Activated CD8-positive, alpha-beta T cell treated with anti-CD3 and anti-CD28 coated beads, Interleukin-2, amount 10 ng/mL, durations not matched to agents 7 days and 5 days (primary cell): ENCODE measurements around the gene RPL32. TPM values are rescaled to one million over a fixed set of nuclear protein-coding genes. Genes with fewer than 3 reads are reported as not detected.
"Not testable (repeated sequence)": the region's sequence is repeated elsewhere in the genome, so short reads cannot be mapped to it uniquely, and the experiment has no call there.

Source experiments
- ATAC-seq: fragments of 150-1000 bp; cut with Tn5 transposase; one replicate; pipeline ENCODE4 v1.10.0; 2021; ENCODE audit warnings: moderate library complexity
- CTCF ChIA-PET: fragments of 350-600 bp; sonication (Branson Sonifier 250); formaldehyde crosslinking; loops from one replicate; lab custom pipeline; 2021; ENCODE audit warnings: antibody characterized with exemption; lab: Charles Lee
- POLR2A ChIA-PET: fragments of 350-600 bp; sonication (Branson Sonifier 250); formaldehyde crosslinking; loops from one replicate; lab custom pipeline; 2021; ENCODE audit warnings: antibody characterized with exemption; lab: Charles Lee
- DNase-seq: peaks from one replicate; pipeline ENCODE4 v3.0.0-alpha.2; 2020
- H3K27ac Mint-ChIP-seq: one replicate; pipeline ENCODE4 v1.8.0; 2021; ENCODE audit warnings: mild to moderate bottlenecking, mixed read lengths
- H3K27me3 Mint-ChIP-seq: one replicate; pipeline ENCODE4 v1.8.0; 2021; ENCODE audit warnings: low read depth, mixed read lengths
- H3K36me3 Mint-ChIP-seq: one replicate; pipeline ENCODE4 v1.8.0; 2021; ENCODE audit warnings: low read depth, mixed read lengths
- H3K4me1 Mint-ChIP-seq: one replicate; pipeline ENCODE4 v1.8.0; 2021; ENCODE audit warnings: low read depth, mixed read lengths
- H3K4me3 Mint-ChIP-seq: one replicate; pipeline ENCODE4 v1.8.0; 2021; ENCODE audit warnings: mild to moderate bottlenecking, mixed read lengths
- H3K9me3 Mint-ChIP-seq: one replicate; pipeline ENCODE4 v1.8.0; 2022; ENCODE audit warnings: mixed read lengths; ENCODE audit not compliant: insufficient read depth
- total RNA-seq, 2 experiments: library from RNA; stranded (reverse); gene quantifications; one replicate each; pipeline ENCODE4 v1.2.3, GENCODE V29; 2021

RPL32 gene
- total RNA-seq, 2 experiments from 2014 or later, result 1,764 to 1,890 TPM

DNA sequence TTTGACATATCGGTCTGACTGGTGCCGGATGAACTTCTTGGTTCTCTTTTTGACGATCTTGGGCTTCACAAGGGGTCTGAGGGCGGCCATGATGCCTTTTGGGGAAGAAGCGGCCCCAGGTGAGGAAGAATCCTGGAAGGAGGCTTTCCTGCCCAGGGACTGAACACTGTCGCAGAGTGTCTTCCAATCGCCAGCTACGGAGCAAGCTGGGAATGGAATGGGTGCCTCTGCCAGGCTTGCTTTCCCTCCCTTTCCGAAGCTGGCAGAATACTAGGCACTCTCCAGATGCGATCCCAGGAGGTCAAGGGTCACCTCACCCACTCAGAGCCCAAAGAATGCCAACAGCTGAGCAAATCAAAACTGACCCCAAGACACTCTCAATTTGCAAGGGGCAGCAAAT is 1.2 kb downstream of the RPL32 start:
- ATAC-seq, DNase-seq, H3K27me3 Mint-ChIP-seq, H3K9me3 Mint-ChIP-seq: not testable (repeated sequence)
- peak overlapping the region; percentile 99 for H3K27ac Mint-ChIP-seq
- peaks cover 58% of the 10 kb centered on the region for H3K36me3 Mint-ChIP-seq
- peak overlapping the region; percentile 96 for H3K4me3 Mint-ChIP-seq
- ChIA-PET CTCF (interaction anchor here (1.0 to 3.1 kb wide), 5 partner anchors 18 to 133 kb away, joined by 3 to 22 read pairs (median 6); no protein-coding TSS in a partner anchor), POLR2A (interaction anchor here (0.6 to 2.0 kb wide), 6 partner anchors 8 to 588 kb away, joined by 3 to 16 read pairs (median 4); no protein-coding TSS in a partner anchor)
- H3K4me1 Mint-ChIP-seq, result peaks cover 55% of the 10 kb centered on the region

DNA sequence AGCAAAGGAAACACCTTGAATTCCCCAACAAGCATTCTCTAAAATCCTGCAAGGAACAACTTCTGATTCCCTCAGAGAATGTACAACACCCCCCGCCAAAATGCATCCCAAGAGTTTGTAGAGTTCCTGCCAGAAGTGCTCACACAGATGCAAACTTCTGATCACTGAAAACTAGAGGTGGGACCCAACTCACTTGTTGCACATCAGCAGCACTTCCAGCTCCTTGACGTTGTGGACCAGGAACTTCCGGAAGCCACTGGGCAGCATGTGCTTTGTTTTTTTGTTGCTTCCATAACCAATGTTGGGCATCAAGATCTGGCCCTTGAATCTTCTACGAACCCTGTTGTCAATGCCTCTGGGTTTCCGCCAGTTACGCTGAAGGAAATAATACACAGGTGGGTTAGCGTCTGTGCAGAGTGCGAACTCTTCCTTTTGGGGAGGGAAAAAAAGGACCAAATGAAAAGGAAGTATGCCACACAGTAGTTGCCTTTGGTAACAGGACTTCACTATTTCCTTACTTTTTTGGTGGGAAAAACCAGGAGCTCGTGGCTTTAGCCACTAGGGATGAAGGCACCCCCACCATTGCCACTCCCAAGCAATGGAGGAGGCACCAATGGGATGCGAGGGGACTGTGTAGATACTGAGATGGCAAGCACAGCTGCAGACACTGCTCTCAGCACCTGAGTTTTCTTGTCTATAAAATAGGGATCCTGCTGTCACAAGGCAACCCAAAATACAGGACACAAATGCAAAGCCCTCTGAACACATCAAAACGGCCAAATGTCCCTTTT is 2.0 kb downstream of the RPL32 start:
- ATAC-seq (no peak), DNase-seq (no peak)
- ChIA-PET POLR2A (no interaction called here), CTCF (no interaction called here)
- Mint-ChIP-seq H3K27me3 (no peaks in the 10 kb centered on the region), H3K27ac (peak overlapping the region; percentile 99), H3K36me3 (peaks cover 63% of the 10 kb centered on the region), H3K4me3 (peak overlapping the region; percentile 96), H3K4me1 (peaks cover 55% of the 10 kb centered on the region), H3K9me3 (no peaks in the 10 kb centered on the region)

GRCh38 chr3:12838179-12838965 is 3.0 kb downstream of the RPL32 start:
- no peak for ATAC-seq
- Mint-ChIP-seq H3K4me1 (peaks cover 55% of the 10 kb centered on the region), H3K27ac (peak overlapping the region; percentile 26), H3K36me3 (peaks cover 73% of the 10 kb centered on the region), H3K4me3 (peak overlapping the region; percentile 96), H3K27me3 (no peaks in the 10 kb centered on the region), H3K9me3 (no peaks in the 10 kb centered on the region)
- POLR2A ChIA-PET, result no interaction called here
- no peak for DNase-seq
- CTCF ChIA-PET, result interaction anchor here (3.4 kb wide), 1 partner anchor 28 kb away, joined by 14 read pairs; no protein-coding TSS in a partner anchor

DNA sequence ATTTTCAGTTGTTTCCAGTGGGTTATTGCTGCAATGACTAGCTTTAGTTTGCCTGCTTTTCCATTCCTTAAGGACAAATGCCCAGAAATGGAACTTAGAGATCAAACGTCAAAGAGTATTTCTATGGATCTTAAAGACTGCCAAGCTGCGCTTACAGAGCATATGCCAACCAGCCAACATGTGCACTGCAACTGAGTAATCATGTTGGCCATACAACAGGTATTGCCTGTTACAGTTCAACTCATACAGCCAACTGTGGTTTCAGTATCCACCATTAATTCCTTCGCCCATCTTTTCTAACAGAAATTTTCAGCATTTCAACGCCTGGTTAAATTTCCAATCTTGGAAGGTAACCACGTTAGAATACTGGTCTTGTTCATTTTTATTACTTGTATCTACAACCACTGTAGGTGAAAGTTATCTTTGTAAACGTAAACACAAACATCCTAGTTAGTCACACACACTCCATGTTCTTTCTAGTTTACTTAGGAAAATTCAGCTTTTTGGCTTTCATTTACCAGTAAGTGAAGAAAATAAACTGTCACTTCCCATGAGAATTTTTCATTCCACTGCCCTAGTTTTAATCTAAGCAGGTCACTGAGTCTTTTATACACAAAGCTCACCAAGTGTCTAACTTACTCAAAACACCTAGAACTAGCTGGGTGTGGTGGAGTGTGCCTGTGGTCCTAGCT is 3.9 kb downstream of the RPL32 start:
- H3K36me3 Mint-ChIP-seq, result peaks cover 81% of the 10 kb centered on the region
- no peaks in the 10 kb centered on the region for H3K9me3 Mint-ChIP-seq
- H3K4me3 Mint-ChIP-seq, result peak overlapping the region; percentile 96
- ATAC-seq (no peak), DNase-seq (no peak)
- H3K4me1 Mint-ChIP-seq, result peaks cover 55% of the 10 kb centered on the region
- POLR2A ChIA-PET, result interaction anchor here (0.5 kb wide), 1 partner anchor 9 kb away, joined by 3 read pairs; no protein-coding TSS in a partner anchor
- no peaks in the 10 kb centered on the region for H3K27me3 Mint-ChIP-seq
- H3K27ac Mint-ChIP-seq, result peak overlapping the region; percentile 64
- CTCF ChIA-PET, result interaction anchor here (1.1 to 3.4 kb wide), 2 partner anchors 28 to 54 kb away, joined by 6 to 14 read pairs; no protein-coding TSS in a partner anchor

- ChIA-PET POLR2A (interaction anchor here (0.6 kb wide), 1 partner anchor 1186 kb away, joined by 6 read pairs; no protein-coding TSS in a partner anchor), CTCF (interaction anchor here (1.1 to 3.4 kb wide), 2 partner anchors 25 to 33 kb away, joined by 3 to 14 read pairs; no protein-coding TSS in a partner anchor)
- Mint-ChIP-seq H3K9me3 (no peaks in the 10 kb centered on the region), H3K36me3 (peaks cover 86% of the 10 kb centered on the region), H3K4me1 (peaks cover 43% of the 10 kb centered on the region), H3K4me3 (no peak overlapping the region), H3K27ac (no peak overlapping the region), H3K27me3 (no peaks in the 10 kb centered on the region)
- no peak for DNase-seq
- no peak for ATAC-seq
These were observed 6.2 kb downstream of the RPL32 start for GRCh38 chr3:12835052-12835665.

DNA sequence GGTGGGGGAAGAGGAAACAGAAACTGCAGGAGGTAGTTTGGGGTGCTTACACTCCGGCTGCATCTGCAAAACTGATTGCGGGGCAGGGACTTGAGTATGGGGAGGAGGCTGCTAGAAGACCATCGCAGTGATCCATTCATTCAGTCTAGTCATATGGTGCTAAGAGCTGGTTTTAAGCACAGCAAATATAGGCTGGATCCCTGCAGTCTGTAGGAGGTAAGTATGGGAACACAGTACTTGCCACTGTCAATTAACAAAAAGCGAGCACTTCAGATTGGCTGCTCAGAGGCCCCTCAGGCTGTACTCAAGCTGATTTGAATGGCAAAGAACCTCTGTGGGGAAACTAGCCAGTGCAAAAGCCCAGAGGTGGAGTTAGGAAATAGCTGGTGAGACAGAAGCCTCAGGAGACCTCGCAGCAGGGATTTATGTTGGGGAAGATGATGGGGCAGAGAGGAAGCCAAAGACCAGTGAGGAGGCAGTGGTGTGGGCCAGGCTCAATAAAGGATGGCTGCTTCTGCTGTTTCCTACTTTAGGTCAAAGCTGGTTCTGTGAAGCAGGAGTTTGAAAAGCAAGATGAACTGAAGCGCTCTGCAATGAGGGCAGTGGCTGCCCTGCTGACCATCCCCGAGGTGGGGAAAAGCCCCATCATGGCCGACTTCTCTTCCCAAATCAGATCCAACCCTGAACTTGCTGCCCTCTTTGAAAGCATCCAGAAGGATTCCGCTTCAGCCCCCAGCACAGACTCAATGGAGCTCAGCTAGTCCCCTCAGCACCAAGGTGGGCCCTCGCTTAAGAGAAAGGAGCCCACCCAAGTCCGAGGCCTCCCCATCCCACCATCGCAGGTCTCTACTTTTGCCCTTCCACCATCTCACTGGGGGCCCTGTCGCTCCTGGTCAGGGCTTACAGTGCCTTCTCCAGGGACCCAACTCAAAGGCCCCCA is 7.9 kb downstream of the RPL32 start:
- CTCF ChIA-PET, result interaction anchor here (0.9 to 3.1 kb wide), 4 partner anchors 8 to 46 kb away, joined by 3 to 13 read pairs (median 6); partner anchors contain the start of gene RPL32
- ATAC-seq (no peak), DNase-seq (no peak)
- Mint-ChIP-seq H3K4me1 (peaks cover 27% of the 10 kb centered on the region), H3K9me3 (no peaks in the 10 kb centered on the region), H3K27me3 (no peaks in the 10 kb centered on the region), H3K4me3 (no peak overlapping the region), H3K27ac (peak overlapping the region; percentile 52), H3K36me3 (peaks cover 70% of the 10 kb centered on the region)
- POLR2A ChIA-PET, result interaction anchor here (2.5 kb wide), 1 partner anchor 8 kb away, joined by 16 read pairs; the partner anchor contains the start of gene RPL32

DNA sequence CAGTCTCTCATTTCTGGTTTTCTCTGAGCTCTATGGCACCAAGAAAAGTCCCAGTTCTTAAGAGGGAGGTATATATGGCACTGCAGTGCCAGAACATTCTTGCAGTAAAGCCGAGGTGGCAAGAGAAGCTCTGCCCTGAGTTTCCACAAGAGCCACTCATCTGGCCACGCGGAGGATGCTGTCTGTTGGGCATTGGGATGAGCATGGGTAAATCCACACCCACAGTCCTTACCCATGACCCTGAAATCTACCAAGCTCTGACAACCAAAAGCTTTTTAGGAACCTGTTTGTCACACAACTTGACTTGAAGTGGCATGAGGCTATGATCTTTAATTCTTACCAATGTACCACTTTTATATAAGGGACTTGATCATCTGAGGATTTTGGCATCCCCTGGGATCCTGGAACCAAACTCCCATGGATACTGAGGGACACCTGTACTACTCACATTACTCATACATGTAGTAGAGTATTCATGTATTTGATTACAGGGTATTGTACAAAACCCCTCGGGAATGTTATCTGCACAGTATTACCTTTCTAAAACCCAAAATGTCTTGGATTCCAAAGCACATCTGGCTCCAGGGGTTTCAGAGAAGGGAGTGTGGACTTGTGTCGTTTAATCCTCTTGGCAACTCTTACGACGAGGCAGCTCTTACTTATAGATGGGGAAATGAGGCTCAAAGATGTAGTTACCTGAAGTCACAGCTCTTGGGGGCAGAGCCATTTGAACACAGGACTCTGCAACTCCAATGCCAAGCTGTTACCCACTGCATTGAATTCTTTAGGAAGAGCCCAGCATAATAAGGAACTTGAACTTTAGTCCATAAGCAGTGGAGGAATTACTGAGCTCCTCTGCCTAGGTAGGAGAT is 8.8 kb downstream of the RPL32 start:
- H3K27ac Mint-ChIP-seq, result peak overlapping the region; percentile 16
- ATAC-seq (no peak), DNase-seq (no peak)
- CTCF ChIA-PET, result interaction anchor here (0.9 to 3.1 kb wide), 4 partner anchors 9 to 45 kb away, joined by 3 to 13 read pairs (median 6); partner anchors contain the start of gene RPL32
- no peaks in the 10 kb centered on the region for H3K27me3 Mint-ChIP-seq
- POLR2A ChIA-PET, result interaction anchor here (2.5 kb wide), 1 partner anchor 9 kb away, joined by 16 read pairs; the partner anchor contains the start of gene RPL32
- no peak overlapping the region for H3K4me3 Mint-ChIP-seq
- peaks cover 62% of the 10 kb centered on the region for H3K36me3 Mint-ChIP-seq
- peaks cover 18% of the 10 kb centered on the region for H3K4me1 Mint-ChIP-seq
- H3K9me3 Mint-ChIP-seq, result no peaks in the 10 kb centered on the region

DNA sequence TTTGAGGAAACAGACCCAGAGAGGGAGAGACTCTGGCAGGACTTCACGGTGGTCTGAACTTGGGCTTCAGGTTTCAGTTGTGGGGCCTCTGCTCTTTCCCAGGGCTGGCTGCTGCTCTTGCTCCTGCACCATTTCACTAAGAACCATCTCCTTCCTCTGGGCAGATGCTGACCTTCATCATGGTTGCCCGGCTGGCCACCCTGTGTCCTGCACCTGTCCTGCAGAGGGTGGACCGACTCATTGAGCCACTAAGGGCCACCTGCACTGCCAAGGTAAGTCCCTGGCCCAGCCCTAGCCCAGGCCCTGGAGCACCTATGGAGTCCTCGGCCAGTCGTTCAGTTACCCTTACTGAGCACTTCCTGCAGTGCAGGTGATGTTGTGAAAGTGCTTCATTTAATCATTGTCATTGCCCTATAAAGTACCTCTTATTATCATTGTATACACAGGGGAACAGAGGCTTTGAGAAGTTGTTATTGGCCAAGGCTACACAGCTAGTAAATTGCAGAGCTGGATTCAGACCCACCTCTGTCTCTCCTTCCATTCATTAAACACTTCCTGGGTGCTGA is 10.0 kb downstream of the RPL32 start:
- Mint-ChIP-seq H3K27me3 (no peaks in the 10 kb centered on the region), H3K36me3 (peaks cover 50% of the 10 kb centered on the region), H3K4me3 (no peak overlapping the region), H3K9me3 (no peaks in the 10 kb centered on the region), H3K4me1 (peaks cover 7% of the 10 kb centered on the region), H3K27ac (peak overlapping the region; percentile 70)
- CTCF ChIA-PET, result interaction anchor here (3.1 kb wide), 1 partner anchor 10 kb away, joined by 13 read pairs; the partner anchor contains the start of gene RPL32
- POLR2A ChIA-PET, result interaction anchor here (0.7 to 2.5 kb wide), 2 partner anchors 10 to 216 kb away, joined by 3 to 16 read pairs; partner anchors contain the start of gene RPL32
- ATAC-seq (no peak), DNase-seq (no peak)

- peaks cover 44% of the 10 kb centered on the region for H3K36me3 Mint-ChIP-seq
- H3K9me3 Mint-ChIP-seq, result no peaks in the 10 kb centered on the region
- H3K27me3 Mint-ChIP-seq, result no peaks in the 10 kb centered on the region
- ATAC-seq (no peak), DNase-seq (no peak)
- H3K4me1 Mint-ChIP-seq, result peaks cover 2% of the 10 kb centered on the region
- CTCF ChIA-PET, result no interaction called here
- no peak overlapping the region for H3K4me3 Mint-ChIP-seq
- no peak overlapping the region for H3K27ac Mint-ChIP-seq
- POLR2A ChIA-PET, result interaction anchor here (0.7 to 1.0 kb wide), 2 partner anchors 11 to 215 kb away, joined by 3 to 4 read pairs; no protein-coding TSS in a partner anchor
These were observed 10.6 kb downstream of the RPL32 start for GRCh38 chr3:12830785-12831156.
